Activated CD8-positive, alpha-beta memory T cell treated with anti-CD3 and anti-CD28 coated beads, Interleukin-2, amount 10 ng/mL, durations not matched to agents 7 days and 5 days (primary cell): ENCODE measurements around the gene HUNK. TPM values are rescaled to one million over a fixed set of nuclear protein-coding genes. Genes with fewer than 3 reads are reported as not detected.

Experiments
- ATAC-seq: fragments of 150-1000 bp; cut with Tn5 transposase; one replicate; pipeline ENCODE4 v1.10.0; 2021; ENCODE audit warnings: moderate library complexity
- CTCF ChIA-PET: fragments of 350-600 bp; sonication (Branson Sonifier 250); formaldehyde crosslinking; loops from one replicate; lab custom pipeline; 2021; ENCODE audit warnings: antibody characterized with exemption; lab: Charles Lee
- DNase-seq: peaks from one replicate; pipeline ENCODE4 v3.0.0-alpha.2; 2020
- H3K27ac Mint-ChIP-seq: one replicate; pipeline ENCODE4 v1.8.0; 2021; ENCODE audit warnings: mild to moderate bottlenecking, mixed read lengths
- H3K27me3 Mint-ChIP-seq: one replicate; pipeline ENCODE4 v1.8.0; 2021; ENCODE audit warnings: mixed read lengths
- H3K36me3 Mint-ChIP-seq: one replicate; pipeline ENCODE4 v1.8.0; 2021; ENCODE audit warnings: mild to moderate bottlenecking, mixed read lengths
- H3K4me1 Mint-ChIP-seq: one replicate; pipeline ENCODE4 v1.8.0; 2021; ENCODE audit warnings: mixed read lengths
- H3K4me3 Mint-ChIP-seq: one replicate; pipeline ENCODE4 v1.8.0; 2021; ENCODE audit warnings: mild to moderate bottlenecking, moderate library complexity, mixed read lengths
- H3K9me3 Mint-ChIP-seq: one replicate; pipeline ENCODE4 v1.8.0; 2022; ENCODE audit warnings: low read depth, mixed read lengths
- total RNA-seq, 2 experiments: library from RNA; stranded (reverse); gene quantifications; one replicate each; pipeline ENCODE4 v1.2.3, GENCODE V29; 2021

Gene HUNK
- total RNA-seq, 2 experiments from 2014 or later, result 0.28 TPM; not detected in 1

DNA sequence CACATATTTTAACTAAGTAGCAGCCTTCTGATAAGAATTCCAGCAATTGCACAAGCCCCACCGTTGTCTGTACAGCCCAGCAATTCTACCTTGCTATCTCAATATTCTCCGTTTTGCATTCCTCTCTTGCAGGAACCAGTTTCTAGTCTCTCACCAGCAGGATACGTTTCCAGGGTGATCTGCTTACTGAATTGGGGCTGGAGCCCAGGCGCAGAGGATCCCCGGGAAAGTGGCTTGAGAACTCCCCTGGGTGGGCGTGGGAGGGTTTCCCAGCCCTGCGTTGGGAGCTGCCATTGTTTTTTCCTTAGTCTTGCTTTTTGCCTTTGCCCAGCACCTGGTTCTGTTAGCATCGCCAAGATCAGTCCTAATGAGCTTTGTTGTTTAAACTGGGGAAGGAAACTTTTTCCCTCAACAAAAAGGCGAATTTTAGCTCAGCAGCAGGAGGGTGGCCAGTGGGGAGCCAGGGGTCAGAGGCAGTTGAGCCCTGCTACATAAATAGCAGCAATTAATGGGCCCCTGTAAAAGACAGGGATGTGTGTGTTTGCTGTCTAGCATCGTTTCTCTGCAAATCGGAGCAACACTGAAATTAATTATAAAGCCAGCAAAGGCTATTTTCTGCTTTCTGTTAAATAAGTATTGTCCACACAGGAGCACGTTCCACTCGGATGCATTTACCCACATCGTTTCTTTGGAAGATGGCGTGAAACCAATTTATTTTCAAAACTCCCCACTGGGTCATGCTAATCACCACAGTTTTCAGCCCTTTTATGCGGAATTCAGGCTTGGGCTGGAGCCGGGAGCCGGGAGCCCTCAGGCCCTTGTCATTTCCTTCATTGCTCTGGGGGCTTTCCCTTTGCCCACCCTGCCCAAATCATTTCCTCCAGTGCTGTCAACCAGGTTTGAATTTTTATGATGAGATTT lies 36.6 kb downstream of the HUNK start:
- no peaks in the 10 kb centered on the region for H3K36me3 Mint-ChIP-seq
- no peak overlapping the region for H3K4me3 Mint-ChIP-seq
- H3K27ac Mint-ChIP-seq, result no peak overlapping the region
- ATAC-seq (no peak), DNase-seq (no peak)
- H3K9me3 Mint-ChIP-seq, result no peaks in the 10 kb centered on the region
- H3K4me1 Mint-ChIP-seq, result no peaks in the 10 kb centered on the region
- CTCF ChIA-PET, result no interaction called here
- H3K27me3 Mint-ChIP-seq, result peaks cover 33% of the 10 kb centered on the region

DNA sequence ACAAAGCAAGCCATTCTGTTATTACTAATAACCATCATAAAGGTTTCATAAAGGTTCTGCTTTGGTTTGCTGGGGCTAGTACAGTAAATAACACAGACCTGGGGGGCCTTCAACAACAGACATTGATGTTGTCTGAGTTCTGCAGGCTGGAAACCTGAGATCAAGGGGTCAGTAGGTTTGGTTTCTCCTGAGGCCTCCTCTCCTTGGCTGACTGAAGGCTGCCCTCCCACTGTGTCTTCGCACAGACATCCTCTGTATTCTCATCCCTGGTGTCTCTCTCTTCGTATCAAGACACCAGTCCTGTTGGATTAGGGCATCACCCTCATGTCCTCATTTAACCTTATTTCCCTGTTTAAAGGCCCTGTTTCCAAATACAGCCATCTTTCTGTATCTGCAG lies 37.3 kb downstream of the HUNK start:
- Mint-ChIP-seq H3K4me3 (no peak overlapping the region), H3K9me3 (no peaks in the 10 kb centered on the region), H3K27me3 (peaks cover 33% of the 10 kb centered on the region), H3K36me3 (no peaks in the 10 kb centered on the region), H3K4me1 (no peaks in the 10 kb centered on the region), H3K27ac (no peak overlapping the region)
- DNase-seq, result no peak
- no peak for ATAC-seq
- CTCF ChIA-PET, result no interaction called here

DNA sequence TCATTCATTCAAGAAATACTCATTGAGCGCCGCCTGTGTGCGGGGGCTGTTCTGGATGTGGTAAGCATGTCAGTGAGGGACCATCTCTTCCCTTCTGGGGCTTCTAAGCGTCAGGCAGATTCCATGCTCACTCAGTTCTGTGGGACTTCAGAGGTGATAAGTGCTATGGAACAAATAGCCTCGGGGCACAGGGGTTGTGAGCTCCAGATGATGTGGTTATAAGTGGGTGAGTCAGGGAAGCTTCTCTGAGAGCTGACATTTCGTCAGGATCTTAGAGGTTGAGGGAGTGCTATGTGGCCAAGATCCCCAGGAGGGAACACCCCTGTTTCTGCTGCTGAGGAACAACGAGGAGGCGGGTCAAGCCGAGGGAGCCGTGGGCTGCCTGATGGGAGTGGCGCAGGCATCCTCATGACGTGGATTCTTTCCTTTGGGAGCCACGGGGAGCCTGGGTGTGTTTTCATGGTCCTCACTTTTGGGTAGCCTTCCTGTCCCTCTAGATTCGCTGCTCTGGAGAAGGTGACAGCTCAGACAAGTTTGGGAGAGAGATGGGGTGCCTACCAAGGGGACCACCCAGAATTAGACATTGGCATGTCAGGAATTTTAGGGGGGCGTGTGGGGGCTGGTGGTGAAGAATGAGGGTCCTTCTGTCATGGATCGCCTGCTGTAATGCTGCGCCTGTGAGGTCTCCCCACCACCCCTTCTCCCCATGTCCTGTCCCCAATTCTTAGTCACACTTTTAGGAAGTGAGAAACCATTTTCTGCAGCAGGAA lies 38.5 kb downstream of the HUNK start:
- ATAC-seq (no peak), DNase-seq (no peak)
- Mint-ChIP-seq H3K4me1 (no peaks in the 10 kb centered on the region), H3K9me3 (no peaks in the 10 kb centered on the region), H3K27me3 (peaks cover 28% of the 10 kb centered on the region), H3K36me3 (no peaks in the 10 kb centered on the region), H3K4me3 (no peak overlapping the region), H3K27ac (no peak overlapping the region)
- CTCF ChIA-PET, result no interaction called here

DNA sequence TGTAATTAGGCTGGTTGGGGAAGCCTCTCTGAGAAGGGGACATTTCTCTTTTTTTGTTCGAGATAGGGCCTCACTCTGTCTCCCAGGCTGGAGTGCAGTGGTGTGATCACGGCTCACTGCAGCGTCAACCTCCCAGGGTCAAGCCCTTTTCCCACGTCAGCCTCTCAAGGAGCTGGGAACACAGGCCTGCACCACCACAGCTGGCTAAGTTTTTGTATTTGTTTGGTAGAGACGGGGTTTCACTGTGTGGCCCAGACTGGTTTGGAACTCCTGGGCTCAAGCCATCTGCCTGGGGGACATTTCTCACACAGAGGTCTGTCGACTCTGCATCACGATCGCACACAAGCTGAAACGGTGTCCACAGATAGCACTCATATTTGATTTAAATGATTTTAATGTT lies 39.7 kb downstream of the HUNK start:
- Mint-ChIP-seq H3K4me1 (no peaks in the 10 kb centered on the region), H3K9me3 (no peaks in the 10 kb centered on the region), H3K36me3 (no peaks in the 10 kb centered on the region), H3K27ac (no peak overlapping the region), H3K27me3 (peaks cover 23% of the 10 kb centered on the region), H3K4me3 (no peak overlapping the region)
- CTCF ChIA-PET, result no interaction called here
- DNase-seq, result no peak
- ATAC-seq, result no peak

DNA sequence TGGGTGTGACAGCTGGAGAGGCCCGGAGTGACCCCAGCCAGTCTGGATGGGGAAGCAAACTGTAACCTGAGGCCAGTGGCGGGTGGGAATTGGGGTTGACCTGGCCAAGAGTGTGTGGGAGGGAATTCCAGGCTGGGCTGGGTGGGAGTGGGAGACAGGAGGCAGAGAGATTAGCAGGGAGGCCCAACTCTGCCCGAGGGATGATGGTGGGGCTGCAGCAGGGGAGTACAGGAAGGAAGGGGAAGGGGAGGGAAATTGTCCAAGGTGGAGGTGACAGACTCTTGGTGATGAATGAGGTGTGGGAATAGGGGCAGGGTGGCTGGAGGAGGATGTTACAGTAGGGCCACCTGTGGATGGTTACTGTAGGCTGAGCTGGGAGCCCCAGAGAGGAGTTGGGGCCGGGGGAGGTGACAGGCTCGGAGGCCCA lies 40.4 kb downstream of the HUNK start:
- DNase-seq (no peak), ATAC-seq (no peak)
- Mint-ChIP-seq H3K27ac (no peak overlapping the region), H3K9me3 (no peaks in the 10 kb centered on the region), H3K4me1 (no peaks in the 10 kb centered on the region), H3K4me3 (no peak overlapping the region), H3K27me3 (peaks cover 19% of the 10 kb centered on the region), H3K36me3 (no peaks in the 10 kb centered on the region)
- CTCF ChIA-PET, result no interaction called here

DNA sequence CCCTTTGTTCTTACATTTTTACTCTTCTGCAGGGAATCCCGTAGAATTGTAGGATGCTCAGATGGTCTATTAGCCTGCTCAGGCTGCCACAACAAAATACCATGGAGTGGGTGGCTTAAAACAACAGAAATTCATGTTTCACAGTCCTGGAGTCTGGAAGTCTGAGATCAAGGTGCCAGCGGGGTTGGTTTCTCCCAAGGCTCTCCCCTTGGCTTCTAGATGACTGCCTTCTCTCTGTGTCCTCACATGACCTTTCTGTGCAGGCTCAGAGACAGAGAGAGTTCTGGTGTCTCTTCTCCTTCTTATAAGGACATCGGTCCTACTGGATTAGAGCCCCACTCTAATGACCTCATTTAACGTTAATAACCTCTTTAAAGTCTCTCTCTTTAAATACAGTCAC lies 41.7 kb downstream of the HUNK start:
- Mint-ChIP-seq H3K36me3 (no peaks in the 10 kb centered on the region), H3K27me3 (peaks cover 7% of the 10 kb centered on the region), H3K9me3 (no peaks in the 10 kb centered on the region), H3K4me3 (no peak overlapping the region), H3K4me1 (no peaks in the 10 kb centered on the region), H3K27ac (no peak overlapping the region)
- DNase-seq (no peak), ATAC-seq (no peak)
- CTCF ChIA-PET, result no interaction called here

DNA sequence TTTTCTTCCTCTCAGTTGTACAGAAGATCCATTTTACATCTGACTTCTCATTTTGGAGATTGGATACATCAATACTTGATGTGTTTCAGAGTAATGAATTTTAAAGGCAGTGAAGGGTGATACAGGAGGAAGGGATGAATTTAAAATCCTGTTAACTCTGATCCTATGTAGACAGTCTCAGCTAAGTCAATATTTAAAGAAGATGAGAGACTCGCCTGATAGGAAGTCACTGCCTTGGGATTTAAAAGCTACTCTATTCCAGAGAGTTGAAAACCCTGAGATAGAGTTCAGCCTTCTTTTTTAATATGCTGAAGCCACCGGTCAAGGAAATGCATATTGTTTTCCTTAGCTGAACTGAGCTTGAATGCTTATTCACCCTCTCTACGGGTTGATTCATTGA lies 42.7 kb downstream of the HUNK start:
- Mint-ChIP-seq H3K4me3 (no peak overlapping the region), H3K27ac (no peak overlapping the region)
- CTCF ChIA-PET, result no interaction called here

DNA sequence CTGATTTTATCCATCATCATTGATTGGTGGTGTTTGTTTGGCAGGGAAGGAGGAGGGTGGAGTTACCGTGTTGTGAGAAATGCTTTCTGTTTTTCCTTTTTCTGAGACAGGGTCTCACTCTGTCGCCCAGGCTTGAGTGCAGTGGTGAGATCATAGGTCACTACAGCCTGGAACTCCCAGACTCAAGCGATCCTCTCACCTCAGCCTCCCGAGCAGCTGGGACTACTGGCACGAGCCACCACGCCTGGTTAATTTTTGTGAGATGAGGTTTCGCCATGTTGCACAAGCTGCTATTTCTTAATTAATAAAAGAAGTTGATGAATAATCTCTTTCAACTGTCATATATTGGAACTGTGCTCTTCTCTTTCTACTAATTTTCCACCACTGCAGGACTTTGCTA lies 44.3 kb downstream of the HUNK start:
- H3K4me3 Mint-ChIP-seq, result no peak overlapping the region
- H3K27me3 Mint-ChIP-seq, result no peaks in the 10 kb centered on the region
- no peak overlapping the region for H3K27ac Mint-ChIP-seq
- DNase-seq (no peak), ATAC-seq (no peak)
- H3K9me3 Mint-ChIP-seq, result no peaks in the 10 kb centered on the region
- H3K4me1 Mint-ChIP-seq, result no peaks in the 10 kb centered on the region
- CTCF ChIA-PET, result no interaction called here
- no peaks in the 10 kb centered on the region for H3K36me3 Mint-ChIP-seq

More for the DNA sequence above, 42.7 kb downstream of the HUNK start:
- ATAC-seq (no peak), DNase-seq (no peak)
- no peaks in the 10 kb centered on the region for H3K36me3 Mint-ChIP-seq
- no peaks in the 10 kb centered on the region for H3K27me3 Mint-ChIP-seq
- H3K9me3 Mint-ChIP-seq, result no peaks in the 10 kb centered on the region
- no peaks in the 10 kb centered on the region for H3K4me1 Mint-ChIP-seq

DNA sequence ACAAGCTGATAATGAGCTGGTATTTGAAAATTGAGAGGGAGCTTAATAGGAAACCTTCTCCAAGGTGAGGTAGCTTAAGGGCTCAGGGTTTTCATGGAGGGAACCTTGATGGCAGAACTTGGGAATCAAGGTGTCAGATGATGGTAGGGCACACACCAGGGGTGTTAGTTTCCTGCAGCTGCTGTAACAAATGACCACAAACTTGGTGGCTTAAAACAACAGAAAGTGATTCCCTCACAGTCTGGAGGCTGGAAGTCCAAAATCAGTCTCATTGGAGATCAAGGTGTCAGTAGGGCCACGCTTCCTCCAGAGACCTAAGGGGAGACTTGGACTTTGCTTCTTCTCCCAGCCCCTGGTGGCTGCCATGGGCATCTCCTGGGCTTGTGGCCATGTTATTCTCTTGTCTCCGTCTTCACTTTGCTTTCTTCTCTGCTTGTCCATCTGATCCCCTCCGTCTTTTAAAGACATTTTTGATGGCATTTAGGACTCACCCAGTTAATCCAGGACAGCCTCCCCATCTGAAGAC lies 45.5 kb downstream of the HUNK start:
- Mint-ChIP-seq H3K27ac (no peak overlapping the region), H3K9me3 (no peaks in the 10 kb centered on the region), H3K4me3 (no peak overlapping the region), H3K4me1 (no peaks in the 10 kb centered on the region), H3K27me3 (no peaks in the 10 kb centered on the region), H3K36me3 (no peaks in the 10 kb centered on the region)
- no peak for ATAC-seq
- CTCF ChIA-PET, result no interaction called here
- no peak for DNase-seq

DNA sequence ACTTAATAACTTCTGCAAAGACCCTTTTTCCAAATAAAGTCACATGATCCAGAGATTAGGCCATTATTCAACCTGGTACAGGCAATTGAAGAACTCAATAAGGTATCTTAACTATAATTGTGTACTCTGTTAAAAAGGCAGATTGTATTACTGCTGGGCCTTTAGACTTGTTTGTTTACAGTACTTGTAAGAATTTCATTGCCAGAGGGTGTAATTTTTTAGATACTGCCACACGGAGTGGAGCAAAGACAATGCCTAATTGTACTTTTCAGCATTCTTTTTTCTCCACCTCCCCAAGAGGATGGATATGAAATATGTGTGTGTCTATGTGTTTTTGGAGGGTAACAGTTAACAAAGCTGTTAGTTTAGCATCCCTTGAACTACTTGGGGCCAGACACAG lies 47.5 kb downstream of the HUNK start:
- ATAC-seq (no peak), DNase-seq (no peak)
- Mint-ChIP-seq H3K4me3 (no peak overlapping the region), H3K4me1 (no peaks in the 10 kb centered on the region), H3K27me3 (no peaks in the 10 kb centered on the region), H3K9me3 (no peaks in the 10 kb centered on the region), H3K36me3 (no peaks in the 10 kb centered on the region), H3K27ac (no peak overlapping the region)
- CTCF ChIA-PET, result no interaction called here

DNA sequence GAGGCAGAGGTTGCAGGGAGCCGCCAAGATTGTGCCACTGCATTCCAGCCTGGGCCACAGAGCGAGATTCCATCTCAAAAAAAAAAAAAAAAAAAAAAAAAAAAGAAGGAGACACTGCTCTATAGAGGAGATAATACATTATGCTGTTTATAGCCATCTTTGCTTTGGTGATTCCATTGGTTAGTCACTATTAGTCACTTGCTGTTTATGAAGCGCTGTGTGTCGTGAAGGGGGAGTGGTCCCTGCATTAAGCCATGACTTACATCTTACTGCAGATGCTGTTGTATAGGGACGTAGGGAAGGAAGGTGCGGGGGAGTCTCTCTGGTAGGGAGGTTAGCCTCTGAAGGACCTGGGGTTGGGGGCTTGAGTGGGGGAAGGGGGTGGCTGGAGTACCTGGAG lies 48.3 kb downstream of the HUNK start:
- ATAC-seq, result no peak

DNA sequence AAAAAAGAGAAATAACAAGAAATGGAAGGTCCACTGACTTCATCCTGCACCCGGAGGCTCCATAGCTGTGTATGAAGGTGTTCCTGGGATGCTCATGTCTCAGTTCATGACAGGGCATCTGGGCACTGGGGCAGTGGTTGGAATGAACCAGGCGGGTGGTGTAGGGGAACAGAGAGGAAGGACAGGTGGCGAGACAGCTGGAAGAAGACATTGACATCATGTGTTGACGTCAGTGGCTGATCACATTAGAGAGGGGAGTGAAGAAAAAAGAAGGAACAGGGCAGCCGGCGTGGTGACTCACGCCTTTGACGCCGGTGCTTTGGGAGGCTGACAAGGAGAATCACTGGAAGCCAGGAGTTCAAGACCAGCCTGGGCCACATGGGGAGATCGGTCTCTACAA lies 50.1 kb downstream of the HUNK start:
- DNase-seq (no peak), ATAC-seq (no peak)
- H3K27ac Mint-ChIP-seq, result no peak overlapping the region

More for the DNA sequence above, 48.3 kb downstream of the HUNK start:
- CTCF ChIA-PET, result no interaction called here
- no peak overlapping the region for H3K27ac Mint-ChIP-seq
- no peaks in the 10 kb centered on the region for H3K9me3 Mint-ChIP-seq
- no peaks in the 10 kb centered on the region for H3K27me3 Mint-ChIP-seq
- H3K4me1 Mint-ChIP-seq, result no peaks in the 10 kb centered on the region
- no peaks in the 10 kb centered on the region for H3K36me3 Mint-ChIP-seq
- H3K4me3 Mint-ChIP-seq, result no peak overlapping the region
- DNase-seq, result no peak

DNA sequence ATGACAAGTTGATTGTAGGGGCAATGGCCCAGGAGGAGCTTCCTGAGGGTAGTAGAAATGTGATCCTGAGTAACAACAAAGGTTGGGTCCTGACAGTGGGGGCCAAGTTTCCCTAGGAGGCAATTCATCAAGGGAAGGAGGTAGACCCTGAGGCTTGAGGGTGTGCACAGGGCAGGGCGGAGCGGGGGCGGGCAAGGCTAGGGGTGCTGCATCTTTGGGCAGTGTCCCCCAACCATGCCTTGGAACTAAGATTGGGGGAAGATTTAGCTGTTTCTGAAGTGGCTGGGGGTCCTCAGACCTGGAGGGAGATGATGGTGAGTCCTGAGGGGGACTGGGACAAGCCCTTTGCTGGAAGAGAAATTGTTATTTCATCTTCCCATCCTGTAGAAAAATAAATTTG lies 50.9 kb downstream of the HUNK start:
- Mint-ChIP-seq H3K27ac (no peak overlapping the region), H3K9me3 (no peaks in the 10 kb centered on the region), H3K27me3 (no peaks in the 10 kb centered on the region), H3K4me3 (no peak overlapping the region), H3K4me1 (no peaks in the 10 kb centered on the region), H3K36me3 (no peaks in the 10 kb centered on the region)
- ATAC-seq (no peak), DNase-seq (no peak)
- CTCF ChIA-PET, result no interaction called here

More for the DNA sequence above, 50.1 kb downstream of the HUNK start:
- Mint-ChIP-seq H3K4me1 (no peaks in the 10 kb centered on the region), H3K9me3 (no peaks in the 10 kb centered on the region), H3K4me3 (no peak overlapping the region), H3K27me3 (no peaks in the 10 kb centered on the region), H3K36me3 (no peaks in the 10 kb centered on the region)
- CTCF ChIA-PET, result no interaction called here

DNA sequence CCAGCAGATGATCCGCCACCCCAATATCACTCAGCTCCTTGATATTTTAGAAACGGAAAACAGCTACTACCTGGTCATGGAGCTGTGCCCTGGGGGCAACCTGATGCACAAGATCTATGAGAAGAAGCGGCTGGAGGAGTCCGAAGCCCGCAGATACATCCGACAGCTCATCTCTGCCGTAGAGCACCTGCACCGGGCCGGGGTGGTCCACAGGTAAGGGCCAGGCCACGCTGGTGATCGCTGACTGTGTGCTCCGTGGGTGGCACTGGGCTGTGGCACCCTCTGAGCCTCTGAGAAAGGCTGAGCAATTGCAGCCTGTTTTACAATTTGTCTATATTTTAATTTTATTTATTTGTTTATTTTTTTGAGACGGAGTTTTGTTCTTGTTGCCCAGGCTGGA lies 51.7 kb downstream of the HUNK start:
- no peak for ATAC-seq
- no peak overlapping the region for H3K4me3 Mint-ChIP-seq
- no peaks in the 10 kb centered on the region for H3K36me3 Mint-ChIP-seq
- DNase-seq, result no peak
- H3K27ac Mint-ChIP-seq, result no peak overlapping the region
- H3K4me1 Mint-ChIP-seq, result no peaks in the 10 kb centered on the region
- CTCF ChIA-PET, result no interaction called here
- H3K27me3 Mint-ChIP-seq, result no peaks in the 10 kb centered on the region
- no peaks in the 10 kb centered on the region for H3K9me3 Mint-ChIP-seq
